Neural progenitor cell (in vitro differentiated cells): ENCODE measurements around the gene RELB. TPM values are rescaled to one million over a fixed set of nuclear protein-coding genes. Genes with fewer than 3 reads are reported as not detected.

Experiments used
- DNase-seq: peaks from one replicate; pipeline ENCODE4 v3.0.0-alpha.2; 2016; ENCODE audit warnings: low spot score
- H2AFZ ChIP-seq: fragments of 200-600 bp; sonication (generic); replicated peaks from 2 replicates; pipeline ENCODE4 v1.6.1; 2016; ENCODE audit warnings: antibody characterized with exemption
- H3F3A ChIP-seq: fragments of 200-600 bp; sonication (generic); 2 replicates; pipeline ENCODE4 v1.6.1; 2016; ENCODE audit warnings: antibody characterized with exemption, low read depth
- H3K27ac ChIP-seq: fragments of 200-600 bp; sonication (generic); 2 replicates; pipeline ENCODE4 v1.5.1; 2016; ENCODE audit warnings: mild to moderate bottlenecking
- H3K27me3 ChIP-seq: fragments of 200-600 bp; sonication (generic); 2 replicates; pipeline ENCODE4 v1.6.1; 2016; ENCODE audit warnings: mild to moderate bottlenecking, moderate library complexity
- H3K36me3 ChIP-seq: fragments of 200-600 bp; sonication (generic); 2 replicates; pipeline ENCODE4 v1.5.1; 2016
- H3K4me1 ChIP-seq: fragments of 200-600 bp; sonication (generic); 2 replicates; pipeline ENCODE4 v1.6.1; 2016; ENCODE audit warnings: mixed run types
- H3K4me2 ChIP-seq: fragments of 200-600 bp; sonication (generic); 2 replicates; pipeline ENCODE4 v1.6.1; 2016
- H3K4me3 ChIP-seq: fragments of 200-600 bp; sonication (generic); 2 replicates; pipeline ENCODE4 v1.5.1; 2016
- H3K79me2 ChIP-seq: fragments of 200-600 bp; sonication (generic); 2 replicates; pipeline ENCODE4 v1.6.1; 2016; ENCODE audit warnings: low read depth
- H3K9ac ChIP-seq: fragments of 200-600 bp; sonication (generic); 2 replicates; pipeline ENCODE4 v1.6.1; 2016
- H3K9me3 ChIP-seq: fragments of 200-600 bp; sonication (generic); 2 replicates; pipeline ENCODE4 v1.5.1; 2016; ENCODE audit warnings: low read depth
- H4K20me1 ChIP-seq: fragments of 200-600 bp; sonication (generic); 2 replicates; pipeline ENCODE4 v1.6.1; 2016; ENCODE audit warnings: low read depth
- H3K27ac Mint-ChIP-seq: 3 replicates; pipeline ENCODE4 v1.8.0; 2021; ENCODE audit warnings: mixed read lengths
- H3K27me3 Mint-ChIP-seq: 2 replicates; pipeline ENCODE4 v1.8.0; 2022; ENCODE audit warnings: low read depth, mild to moderate bottlenecking, inconsistent platforms, moderate library complexity, mixed read lengths; ENCODE audit not compliant: insufficient read depth
- H3K36me3 Mint-ChIP-seq: 3 replicates; pipeline ENCODE4 v1.8.0; 2021; ENCODE audit warnings: mixed read lengths
- H3K4me1 Mint-ChIP-seq: 3 replicates; pipeline ENCODE4 v1.8.0; 2021; ENCODE audit warnings: mixed read lengths
- H3K4me3 Mint-ChIP-seq: 3 replicates; pipeline ENCODE4 v1.8.0; 2021; ENCODE audit warnings: mild to moderate bottlenecking, moderate library complexity, mixed read lengths
- H3K9me3 Mint-ChIP-seq: 3 replicates; pipeline ENCODE4 v1.8.0; 2020; ENCODE audit warnings: mixed read lengths
- EZH2 ChIP-seq: fragments of 200-600 bp; sonication (generic); IDR thresholded peaks from 2 replicates; pipeline ENCODE4 v1.6.1; 2017; ENCODE audit warnings: antibody characterized with exemption, mild to moderate bottlenecking, moderate library complexity
- EZH2phosphoT487 ChIP-seq: fragments of 200-600 bp; sonication (generic); IDR thresholded peaks from 2 replicates; pipeline ENCODE4 v1.6.1; 2017; ENCODE audit warnings: antibody characterized with exemption
- small RNA-seq: library from RNA; depleted of rRNA; stranded (forward); fragments of <200 nt; gene quantifications from one replicate; pipeline ENCODE3, GENCODE V24; 2015
- total RNA-seq: library from RNA; depleted of rRNA; stranded (reverse); fragments of >200 nt; gene quantifications from 2 replicates; pipeline ENCODE4 v1.2.3, GENCODE V29; 2015; ENCODE audit warnings: low replicate concordance
- TF ChIP-seq, protein P1 (sequence below): fragments of 200-600 bp; sonication (generic); IDR thresholded peaks from 2 replicates; pipeline ENCODE4 v1.5.1; 2017; ENCODE audit warnings: antibody characterized with exemption, mild to moderate bottlenecking

The RELB gene
- total RNA-seq, 1 donor from 2014 or later, result 0.43 TPM

DNA sequence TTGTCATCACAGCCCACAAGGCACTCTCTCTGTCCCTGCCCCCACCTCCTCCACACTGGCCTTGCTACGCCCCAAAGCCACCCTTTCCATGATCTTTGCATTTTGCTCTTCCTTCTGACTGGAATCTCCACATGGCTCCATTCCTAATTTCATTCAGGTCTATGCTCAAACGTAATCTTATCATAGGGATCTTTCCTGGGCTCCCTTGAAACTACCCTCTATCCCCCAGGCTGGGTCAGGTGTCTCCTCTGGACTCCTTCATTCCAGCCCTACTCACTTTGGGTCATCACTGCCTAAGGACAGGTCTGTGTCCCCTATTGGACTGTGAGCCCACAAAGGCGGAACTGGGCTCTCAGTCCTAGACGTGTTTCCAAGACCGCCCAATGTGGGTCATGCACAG lies 80.9 kb downstream of the RELB start:
- Mint-ChIP-seq H3K4me3 (peak overlapping the region; percentile 22), H3K27me3 (peaks cover 12% of the 10 kb centered on the region), H3K4me1 (peaks cover 20% of the 10 kb centered on the region), H3K27ac (no peak overlapping the region), H3K9me3 (no peaks in the 10 kb centered on the region), H3K36me3 (peaks cover 11% of the 10 kb centered on the region)
- Histone ChIP-seq H2AFZ (no peak overlapping the region), H3K4me3 (no peak overlapping the region), H3K79me2 (peaks cover 57% of the 10 kb centered on the region), H3F3A (peaks cover 35% of the 10 kb centered on the region), H3K9me3 (no peaks in the 10 kb centered on the region), H3K9ac (no peak overlapping the region), H3K4me2 (no peak overlapping the region), H3K4me1 (peaks cover 10% of the 10 kb centered on the region), H3K27me3 (peaks cover 8% of the 10 kb centered on the region), H3K36me3 (no peaks in the 10 kb centered on the region), H4K20me1 (peaks cover 22% of the 10 kb centered on the region), H3K27ac (no peak overlapping the region)
- no peak for TF ChIP-seq EZH2phosphoT487
- TF ChIP-seq, protein P1, sequence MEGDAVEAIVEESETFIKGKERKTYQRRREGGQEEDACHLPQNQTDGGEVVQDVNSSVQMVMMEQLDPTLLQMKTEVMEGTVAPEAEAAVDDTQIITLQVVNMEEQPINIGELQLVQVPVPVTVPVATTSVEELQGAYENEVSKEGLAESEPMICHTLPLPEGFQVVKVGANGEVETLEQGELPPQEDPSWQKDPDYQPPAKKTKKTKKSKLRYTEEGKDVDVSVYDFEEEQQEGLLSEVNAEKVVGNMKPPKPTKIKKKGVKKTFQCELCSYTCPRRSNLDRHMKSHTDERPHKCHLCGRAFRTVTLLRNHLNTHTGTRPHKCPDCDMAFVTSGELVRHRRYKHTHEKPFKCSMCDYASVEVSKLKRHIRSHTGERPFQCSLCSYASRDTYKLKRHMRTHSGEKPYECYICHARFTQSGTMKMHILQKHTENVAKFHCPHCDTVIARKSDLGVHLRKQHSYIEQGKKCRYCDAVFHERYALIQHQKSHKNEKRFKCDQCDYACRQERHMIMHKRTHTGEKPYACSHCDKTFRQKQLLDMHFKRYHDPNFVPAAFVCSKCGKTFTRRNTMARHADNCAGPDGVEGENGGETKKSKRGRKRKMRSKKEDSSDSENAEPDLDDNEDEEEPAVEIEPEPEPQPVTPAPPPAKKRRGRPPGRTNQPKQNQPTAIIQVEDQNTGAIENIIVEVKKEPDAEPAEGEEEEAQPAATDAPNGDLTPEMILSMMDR, result no peak
- TF ChIP-seq EZH2, result no peak
- no peak for DNase-seq

DNA sequence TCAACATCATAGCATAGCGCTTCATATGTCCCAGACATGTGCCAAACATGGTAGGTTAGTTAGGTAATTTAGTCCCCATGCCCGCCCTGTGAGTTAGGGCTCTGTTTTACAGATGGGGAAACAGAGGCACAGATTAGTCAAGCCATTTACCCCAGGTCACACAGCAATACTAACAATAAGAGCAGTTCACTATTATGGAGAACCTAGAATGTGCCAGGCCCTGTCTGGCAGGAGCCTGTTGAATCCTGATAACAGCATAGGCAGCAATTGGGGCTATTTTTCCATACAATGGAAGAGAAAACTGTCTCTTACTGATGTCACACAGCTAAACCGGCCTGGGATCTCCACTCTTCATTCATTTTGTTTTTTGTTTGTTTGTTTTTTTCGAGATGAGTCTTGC lies 85.2 kb downstream of the RELB start:
- peaks cover 16% of the 10 kb centered on the region for H3K36me3 Mint-ChIP-seq
- no peak overlapping the region for H3K4me3 Mint-ChIP-seq

DNA sequence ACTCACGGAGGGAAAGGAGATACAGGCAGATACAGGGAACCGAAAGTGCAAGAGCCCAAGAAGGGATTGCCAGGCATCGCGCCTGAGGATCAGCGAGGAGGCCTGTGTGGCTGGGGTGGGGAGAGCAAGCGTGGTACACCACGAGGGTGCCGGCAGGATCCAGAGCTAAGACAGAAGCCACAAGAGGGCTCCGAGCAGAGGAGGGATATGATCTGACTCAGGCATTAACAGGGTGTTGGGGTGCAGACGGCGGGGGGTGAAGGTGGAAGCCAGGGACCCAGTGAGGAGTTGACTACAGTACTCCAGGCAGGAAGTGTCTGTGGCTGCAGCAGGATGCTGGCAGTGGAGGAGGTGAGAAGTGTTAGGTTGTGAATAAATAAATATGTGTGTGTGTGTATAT lies 86.3 kb downstream of the RELB start:
- H3K27ac ChIP-seq, result no peak overlapping the region
- H3F3A ChIP-seq, result peaks cover 26% of the 10 kb centered on the region
- DNase-seq, result no peak
- Mint-ChIP-seq H3K4me3 (no peak overlapping the region), H3K4me1 (peaks cover 14% of the 10 kb centered on the region), H3K27ac (no peak overlapping the region), H3K9me3 (no peaks in the 10 kb centered on the region), H3K27me3 (peaks cover 5% of the 10 kb centered on the region), H3K36me3 (peaks cover 8% of the 10 kb centered on the region)
- TF ChIP-seq, protein P1, result no peak
- TF ChIP-seq EZH2phosphoT487, result no peak
- no peak for TF ChIP-seq EZH2
- peaks cover 27% of the 10 kb centered on the region for H3K79me2 ChIP-seq
- H4K20me1 ChIP-seq, result peaks cover 6% of the 10 kb centered on the region
- H3K4me3 ChIP-seq, result no peak overlapping the region
- no peaks in the 10 kb centered on the region for H3K36me3 ChIP-seq
- H2AFZ ChIP-seq, result no peak overlapping the region
- no peak overlapping the region for H3K9ac ChIP-seq
- H3K9me3 ChIP-seq, result no peaks in the 10 kb centered on the region
- peaks cover 7% of the 10 kb centered on the region for H3K4me1 ChIP-seq
- H3K27me3 ChIP-seq, result no peaks in the 10 kb centered on the region
- H3K4me2 ChIP-seq, result no peak overlapping the region

More for the DNA sequence above, 85.2 kb downstream of the RELB start:
- no peak overlapping the region for H3K27ac Mint-ChIP-seq
- Histone ChIP-seq H3F3A (peaks cover 17% of the 10 kb centered on the region), H3K9ac (no peak overlapping the region), H3K36me3 (no peaks in the 10 kb centered on the region), H3K4me1 (peaks cover 7% of the 10 kb centered on the region), H3K27ac (no peak overlapping the region), H4K20me1 (peaks cover 11% of the 10 kb centered on the region), H3K4me2 (no peak overlapping the region), H3K4me3 (no peak overlapping the region), H2AFZ (no peak overlapping the region), H3K79me2 (peaks cover 38% of the 10 kb centered on the region), H3K9me3 (no peaks in the 10 kb centered on the region), H3K27me3 (no peaks in the 10 kb centered on the region)
- no peaks in the 10 kb centered on the region for H3K9me3 Mint-ChIP-seq
- H3K27me3 Mint-ChIP-seq, result peaks cover 9% of the 10 kb centered on the region
- peaks cover 14% of the 10 kb centered on the region for H3K4me1 Mint-ChIP-seq
- TF ChIP-seq, protein P1, result no peak
- TF ChIP-seq EZH2, result no peak
- no peak for TF ChIP-seq EZH2phosphoT487
- no peak for DNase-seq

Small RNAs within 50 kb of the gene (small RNA-seq; reads per million reads assigned to genes)
- not detected for gene RNU6-611P

Other genes with a start within 250 kb of the RELB start
- gene CBLC, start 223.6 kb upstream of the RELB start, total RNA-seq, result 1.4 and 1.5 TPM in 2 replicates
- gene BCAM, start 192.4 kb upstream of the RELB start, total RNA-seq, result 7.1 and 16.9 TPM in 2 replicates
- gene NECTIN2, start 155.2 kb upstream of the RELB start, total RNA-seq, result 54.2 and 210 TPM in 2 replicates
- gene TOMM40, start 110.2 kb upstream of the RELB start, total RNA-seq, result 30.1 and 110 TPM in 2 replicates
- 195 and 530 TPM in 2 replicates for gene APOE, start 95.7 kb upstream of the RELB start, total RNA-seq
- gene APOC1, start 86.9 kb upstream of the RELB start, total RNA-seq, result 16.1 and 17.6 TPM in 2 replicates
- gene APOC4, start 59.2 kb upstream of the RELB start, total RNA-seq, result not detected in 2 replicates
- not detected in 2 replicates for gene APOC2, start 55.4 kb upstream of the RELB start, total RNA-seq
- gene CLPTM1, start 46.1 kb upstream of the RELB start, total RNA-seq, result 12.1 and 27.9 TPM in 2 replicates
- gene CLASRP, start 37.6 kb downstream of the RELB start, total RNA-seq, result 57.0 and 97.1 TPM in 2 replicates
- gene ZNF296, start 75.0 kb downstream of the RELB start, total RNA-seq, result 0.53 TPM in 1 of 2 replicates, not detected in the other
- 7.3 and 32.6 TPM in 2 replicates for gene GEMIN7, start 77.8 kb downstream of the RELB start, total RNA-seq
- gene PPP1R37, start 91.7 kb downstream of the RELB start, total RNA-seq, result 8.1 and 34.1 TPM in 2 replicates
- gene NKPD1, start 159.5 kb downstream of the RELB start, total RNA-seq, result 0.02 and 0.19 TPM in 2 replicates
- 24.7 and 55.1 TPM in 2 replicates for gene TRAPPC6A, start 176.8 kb downstream of the RELB start, total RNA-seq
- 2.0 and 3.8 TPM in 2 replicates for gene BLOC1S3, start 177.3 kb downstream of the RELB start, total RNA-seq
- gene EXOC3L2, start 243.9 kb downstream of the RELB start, total RNA-seq, result 0.06 TPM in 1 of 2 replicates, not detected in the other
- gene MARK4, start 249.8 kb downstream of the RELB start, total RNA-seq, result 22.8 and 30.1 TPM in 2 replicates